HepG2 (cell line): Measurements from ENCODE around the gene TNFSF13. TPM values are rescaled to one million over a fixed set of nuclear protein-coding genes. Genes with fewer than 3 reads are reported as not detected.

ENCODE experiments used
- ARID5B ChIP-seq: IDR thresholded peaks from 2 replicates; pipeline ENCODE4 v1.4.0; 2020; ENCODE audit warnings: mild to moderate bottlenecking, missing genetic modification reagents
- CCDC6 ChIP-seq: sonication (generic); formaldehyde crosslinking; IDR thresholded peaks from 2 replicates; pipeline ENCODE4 v1.8.1; 2022; ENCODE audit warnings: mild to moderate bottlenecking, missing genetic modification reagents, moderate library complexity
- FOXJ3 ChIP-seq: sonication (generic); formaldehyde crosslinking; IDR thresholded peaks from 2 replicates; pipeline ENCODE4 v1.4.0; 2020; ENCODE audit warnings: missing genetic modification reagents, mild to moderate bottlenecking, borderline replicate concordance
- HHEX ChIP-seq: IDR thresholded peaks from 2 replicates; pipeline ENCODE4 v1.6.1; 2016; ENCODE audit warnings: control low read depth
- HNRNPUL1 ChIP-seq: fragments of 200-400 bp; formaldehyde crosslinking; IDR thresholded peaks from 2 replicates; pipeline ENCODE4 v1.6.1; 2017; ENCODE audit warnings: low read depth, mild to moderate bottlenecking, low read length, moderate library complexity
- KAT8 ChIP-seq: IDR thresholded peaks from 2 replicates; pipeline ENCODE4 v1.6.1; 2016; ENCODE audit warnings: missing genetic modification reagents, missing compliant biosample characterization
- MED1 ChIP-seq: sonication (generic); formaldehyde crosslinking; IDR thresholded peaks from 2 replicates; pipeline ENCODE4 v1.4.0; 2020; ENCODE audit warnings: missing genetic modification reagents
- MLLT10 ChIP-seq: sonication (generic); formaldehyde crosslinking; IDR thresholded peaks from 2 replicates; pipeline ENCODE4 v1.4.0; 2020; ENCODE audit warnings: missing genetic modification reagents
- NR1H2 ChIP-seq: sonication (generic); formaldehyde crosslinking; IDR thresholded peaks from 2 replicates; pipeline ENCODE4 v1.8.1; 2022; ENCODE audit warnings: low read depth, missing genetic modification reagents, borderline replicate concordance
- RELA ChIP-seq: sonication (generic); formaldehyde crosslinking; IDR thresholded peaks from 2 replicates; pipeline ENCODE4 v1.4.0; 2020; ENCODE audit warnings: missing genetic modification reagents
- RXRA ChIP-seq: sonication (generic); formaldehyde crosslinking; IDR thresholded peaks from 2 replicates; pipeline ENCODE4 v1.5.1; 2020; ENCODE audit warnings: missing genetic modification reagents
- SALL1 ChIP-seq: sonication (generic); formaldehyde crosslinking; IDR thresholded peaks from 2 replicates; pipeline ENCODE4 v1.8.0; 2022; ENCODE audit warnings: mild to moderate bottlenecking, missing genetic modification reagents
- SSRP1 ChIP-seq: IDR thresholded peaks from 2 replicates; pipeline ENCODE4 v1.6.1; 2016; ENCODE audit warnings: control low read depth
- THAP9 ChIP-seq: sonication (generic); formaldehyde crosslinking; IDR thresholded peaks from 2 replicates; pipeline ENCODE4; 2020; ENCODE audit warnings: missing genetic modification reagents, mild to moderate bottlenecking, borderline replicate concordance
- ZFY ChIP-seq: sonication (generic); formaldehyde crosslinking; IDR thresholded peaks from 2 replicates; pipeline ENCODE4 v1.4.0; 2020; ENCODE audit warnings: missing genetic modification reagents
- ZKSCAN1 ChIP-seq: fragments of 150-350 bp; IDR thresholded peaks from 2 replicates; pipeline ENCODE4 v1.6.1; 2014; ENCODE audit warnings: low read length
- ZNF180 ChIP-seq: sonication (generic); formaldehyde crosslinking; IDR thresholded peaks from 2 replicates; pipeline ENCODE4 v1.4.0; 2020; ENCODE audit warnings: low read depth, missing genetic modification reagents, borderline replicate concordance
- ZNF207 ChIP-seq: fragments of 450-650 bp; IDR thresholded peaks from 2 replicates; pipeline ENCODE4 v1.6.1; 2016; ENCODE audit warnings: antibody characterized with exemption, borderline replicate concordance
- ZNF343 ChIP-seq: sonication (generic); formaldehyde crosslinking; IDR thresholded peaks from 2 replicates; pipeline ENCODE4 v1.4.0; 2020; ENCODE audit warnings: mild to moderate bottlenecking, missing genetic modification reagents
- ZNF441 ChIP-seq: sonication (generic); formaldehyde crosslinking; IDR thresholded peaks from 2 replicates; pipeline ENCODE4 v1.7.0; 2021; ENCODE audit warnings: missing genetic modification reagents, borderline replicate concordance
- ZNF75D ChIP-seq: sonication (generic); formaldehyde crosslinking; IDR thresholded peaks from 2 replicates; pipeline ENCODE4 v1.8.1; 2023; ENCODE audit warnings: missing genetic modification reagents, mild to moderate bottlenecking, borderline replicate concordance
- ZUFSP ChIP-seq: sonication (generic); formaldehyde crosslinking; IDR thresholded peaks from 2 replicates; pipeline ENCODE4 v1.9.0; 2021; ENCODE audit warnings: missing genetic modification reagents, mild to moderate bottlenecking, borderline replicate concordance
- polyA plus RNA-seq, 8 experiments: library from polyadenylated mRNA; depleted of rRNA in 3 of 8; stranded (reverse) in 7 of 8; unstranded in 1 of 8; fragments of >200 nt; fragmentation: Illumina TruSeq in 4 of 8; extraction: Trizol in 4 of 8; gene quantifications; 2 replicates each; pipeline versions ENCODE4 v1.2.1 to v1.2.3, GENCODE V29; 2011 to 2016; ENCODE audit warnings: low read depth in 4 of 8, missing spikeins in 1 of 8, mixed read lengths in 1 of 8; ENCODE audit not compliant: insufficient read depth in 1 of 8
- total RNA-seq, 5 experiments: library from RNA; depleted of rRNA; stranded (reverse); fragments of >200 nt; fragmentation: Illumina TruSeq; extraction: Trizol; gene quantifications; 2 replicates each; pipeline ENCODE4 v1.2.3, GENCODE V29; 2016; ENCODE audit warnings: low read depth in 1 of 5

Gene TNFSF13
- total and polyA plus RNA-seq, 2 of the 13 experiments (the other 11 are each of a cell fraction or from before 2014, with no cell fraction given), result 2.5 to 3.3 TPM

GRCh38 chr17:7579001-7579833, 20.7 kb downstream of the TNFSF13 start, which contains the start of gene CD68 (continued):
- TF ChIP-seq ZNF441 (CRISPR knock-in tag) (0 out of 2 replicates have a peak, but pooled peaks have one; percentile 41), SSRP1 (CRISPR knock-in tag) (peak; percentile 94), MED1 (CRISPR knock-in tag) (peak; percentile 87), ARID5B (CRISPR knock-in tag) (peak; percentile 34; the same call in 1 of the 2 replicates), FOXJ3 (CRISPR knock-in tag) (peak; percentile 59; the same call in 1 of the 2 replicates), HHEX (CRISPR knock-in tag) (no peak), KAT8 (CRISPR knock-in tag) (peak; percentile 83), ZNF207 (no peak), ZNF343 (CRISPR knock-in tag) (no peak), ZKSCAN1 (no peak; the same call in 1 of the 2 replicates), SALL1 (peak; percentile 79), THAP9 (CRISPR knock-in tag) (peak; percentile 11; the same call in 1 of the 2 replicates), ZNF75D (no peak), RELA (CRISPR knock-in tag) (0 out of 2 replicates have a peak, but pooled peaks have one; percentile 55), HNRNPUL1 (no peak), RXRA (CRISPR knock-in tag) (peak; percentile 53; the same call in 1 of the 2 replicates), ZNF180 (CRISPR knock-in tag) (no peak), MLLT10 (CRISPR knock-in tag) (no peak), NR1H2 (CRISPR knock-in tag) (no peak), ZFY (CRISPR knock-in tag) (no peak; the same call in 1 of the 2 replicates), ZUFSP (no peak), CCDC6 (CRISPR knock-in tag) (no peak; the same call in 1 of the 2 replicates)
